ENCODE results near the gene CLEC7A. TPM values are rescaled to one million over a fixed set of nuclear protein-coding genes. Genes with fewer than 3 reads are reported as not detected.

Gene CLEC7A
- total and polyA plus RNA-seq, 9 of the 15 experiments (the other 6 are each of a cell fraction or from before 2014, with no cell fraction given) = 0.16 TPM; not detected in 8

GRCh38 chr12:10171973-10172728 is 42.2 kb upstream of the CLEC7A start, which contains the start of gene OLR1:
TSS of gene OLR1 (minus strand) at chr12:10172132. CDS start at chr12:10172077, 55 bp downstream.
- Histone ChIP-seq H3K27me3 (ENCODE audit: control insufficient read depth in 2 of 2, insufficient read depth in 2 of 2, low read length in 2 of 2) (no peaks in the 10 kb centered on the region), H3K4me1 (replicated peaks in 1 of 2; ENCODE audit: control insufficient read depth in 2 of 2, insufficient read depth in 2 of 2, low read length in 2 of 2) (no peaks in the 10 kb centered on the region), H2AFZ (ENCODE audit: low read depth, low read length) (no peak within 1 kb of the TSS), H3K27ac (ENCODE audit: extremely low read depth, low read depth, low read length) (no peak within 1 kb of the TSS), H3K4me2 (ENCODE audit: insufficient read depth, low read length) (no peak within 1 kb of the TSS), H3K36me3 (ENCODE audit: control insufficient read depth, insufficient read depth, low read length) (no peaks in the 10 kb centered on the region), H3K9me1 (ENCODE audit: control insufficient read depth, insufficient read depth, low read length) (no peaks in the 10 kb centered on the region), H4K20me1 (replicated peaks; ENCODE audit: control insufficient read depth, insufficient read depth, low read length) (no peaks in the 10 kb centered on the region), H3K9me3 (replicated peaks; ENCODE audit: control insufficient read depth, insufficient read depth, low read depth, low read length) (no peaks in the 10 kb centered on the region), H3K9ac (ENCODE audit: insufficient read depth in 1 of 2, low read depth in 2 of 2, low read length in 2 of 2) (no peak within 1 kb of the TSS), H3K79me2 (ENCODE audit: control insufficient read depth, insufficient read depth, low read length) (no peaks in the 10 kb centered on the region), H3K4me3 (no peak within 1 kb of the TSS)
- in situ Hi-C loops (cut with MboI) (no loop called here), intact Hi-C loops (cut with micrococcal nuclease) (no loop called here)
- no TSS peak for BruUV-seq (replicated peaks)
- WGBS (ENCODE audit: insufficient coverage, low coverage, missing lambda C conversion rate) = 2% methylated on average over 7 of the region's 7 CpGs
- POLR2A ChIA-PET = interaction anchor here (0.7 kb wide), 1 partner anchor 11 kb away, joined by 4 read pairs; no protein-coding TSS in a partner anchor
- ATAC-seq (no peak), DNase-seq (ENCODE audit: extremely low read depth in 1 of 4, low spot score in 3 of 4) (no peak), FAIRE-seq (no peak)
- CTCF ChIA-PET (ENCODE audit: low intra/inter-chr PET ratio) = no interaction called here
- TF ChIP-seq SIN3A (IDR thresholded peaks at IDR 0.05; ENCODE audit: borderline replicate concordance in 2 of 2, control insufficient read depth in 1 of 2, low read depth in 2 of 2, low read length in 2 of 2) (no peak), FOXA1 (IDR thresholded peaks at IDR 0.05; ENCODE audit: borderline replicate concordance) (no peak), CLOCK (CRISPR knock-in tag; IDR thresholded peaks at IDR 0.05; ENCODE audit: borderline replicate concordance) (no peak), PHF21A (IDR thresholded peaks at IDR 0.05; ENCODE audit: borderline replicate concordance, low read depth) (no peak), TOE1 (IDR thresholded peaks at IDR 0.05; ENCODE audit: borderline replicate concordance) (no peak), TOE1 (CRISPR knock-in tag; IDR thresholded peaks at IDR 0.05; ENCODE audit: borderline replicate concordance, low read depth) (no peak), SP1 (CRISPR knock-in tag; IDR thresholded peaks at IDR 0.05) (no peak), GATA2 (CRISPR knock-in tag; IDR thresholded peaks at IDR 0.05) (no peak), SREBF1 (IDR thresholded peaks at IDR 0.05; ENCODE audit: borderline replicate concordance, low read depth, low read length) (no peak), MXD1 (CRISPR knock-in tag; IDR thresholded peaks at IDR 0.05; ENCODE audit: borderline replicate concordance, poor library complexity, severe bottlenecking) (no peak), HOMEZ (CRISPR knock-in tag; IDR thresholded peaks at IDR 0.05) (no peak), MEIS2 (IDR thresholded peaks at IDR 0.05; ENCODE audit: partially characterized antibody) (no peak)

All from K562 (cell line).